ENCODE data around the gene MRNIP. TPM values are rescaled to one million over a fixed set of nuclear protein-coding genes. Genes with fewer than 3 reads are reported as not detected.
A peak's percentile ranks its signal among the peaks of the same experiment; 100 is the strongest.
"Not testable (repeated sequence)": the region's sequence is repeated elsewhere in the genome, so short reads cannot be mapped to it uniquely, and the experiment has no call there.

MRNIP gene
- total and polyA plus RNA-seq, 12 donors = 6.6 to 45.1 (median 12.7) TPM

- H3K4me3 ChIP-seq = no peak overlapping the region
- H3K27me3 ChIP-seq = no peaks in the 10 kb centered on the region
- peak overlapping the region in 2 of 10 donors; percentile 16 to 69 for H3K27ac ChIP-seq
- H3K9me3 ChIP-seq = no peaks in the 10 kb centered on the region
- no peak for DNase-seq
- peaks cover 0 to 30% (median 8%) of the 10 kb centered on the region in 9 donors for H3K4me1 ChIP-seq
- peaks cover 11 to 94% (median 61%) of the 10 kb centered on the region in 9 donors for H3K36me3 ChIP-seq
- intact Hi-C loops (cut with DNase I) = no loop called here
- WGBS, 2 donors = 86% methylated on average over 15 of the region's 15 CpGs
- peak in 6 of 8 donors; percentile 3 to 15 (median 8) for ATAC-seq
- no peak for TF ChIP-seq CTCF (IDR thresholded peaks at IDR 0.05)
These were observed 21.3 kb downstream of the MRNIP start for GRCh38 chr5:179837076-179838011.

GRCh38 chr5:179836225-179837019, 22.2 kb downstream of the MRNIP start:
- no peak for TF ChIP-seq CTCF (IDR thresholded peaks at IDR 0.05)
- H3K9me3 ChIP-seq = no peaks in the 10 kb centered on the region
- H3K27me3 ChIP-seq = no peaks in the 10 kb centered on the region
- ATAC-seq (peak in 7 of 8 donors; percentile 15 to 45 (median 35)), DNase-seq (no peak)
- no peak overlapping the region for H3K4me3 ChIP-seq
- peaks cover 12 to 96% (median 67%) of the 10 kb centered on the region in 9 donors for H3K36me3 ChIP-seq
- H3K4me1 ChIP-seq = peaks cover 0 to 34% (median 8%) of the 10 kb centered on the region in 9 donors
- intact Hi-C loops (cut with DNase I) = no loop called here
- H3K27ac ChIP-seq = peak overlapping the region in 3 of 10 donors; percentile 16 to 69 (median 31)
- 86 to 87% methylated on average over 19 of the region's 19 CpGs for WGBS, 2 donors

- H3K27me3 ChIP-seq; ATAC-seq; H3K27ac ChIP-seq; H3K9me3 ChIP-seq; intact Hi-C loops (cut with DNase I); DNase-seq; H3K4me3 ChIP-seq: not testable (repeated sequence)
- H3K4me1 ChIP-seq = peaks cover 0 to 40% (median 8%) of the 10 kb centered on the region in 9 donors
- 89 to 95% methylated on average over 16 to 20 of the region's 28 CpGs for WGBS, 2 donors
- H3K36me3 ChIP-seq = peaks cover 12 to 96% (median 72%) of the 10 kb centered on the region in 9 donors
These were observed 23.7 kb downstream of the MRNIP start for GRCh38 chr5:179834871-179835270.

GRCh38 chr5:179834120-179834519, 24.5 kb downstream of the MRNIP start:
- ATAC-seq = no peak
- Histone ChIP-seq H3K36me3 (peaks cover 12 to 96% (median 79%) of the 10 kb centered on the region in 9 donors), H3K4me1 (peaks cover 0 to 36% (median 11%) of the 10 kb centered on the region in 9 donors), H3K27ac (no peak overlapping the region), H3K9me3 (no peaks in the 10 kb centered on the region), H3K4me3 (no peak overlapping the region), H3K27me3 (no peaks in the 10 kb centered on the region)
- 81 to 83% methylated on average over 8 of the region's 8 CpGs for WGBS, 2 donors
- DNase-seq = no peak
- intact Hi-C loops (cut with DNase I) = no loop called here
- no peak for TF ChIP-seq CTCF (IDR thresholded peaks at IDR 0.05)
